Activated CD4-positive, alpha-beta T cell treated with anti-CD3 and anti-CD28 coated beads, Interleukin-2, Interleukin-6, amounts not matched to agents 100 ng/mL and 50 ng/mL, durations not matched to agents 16 hours and 8 hours (primary cell): ENCODE results near the gene TDRD7.
A peak's percentile ranks its signal among the peaks of the same experiment; 100 is the strongest.

ENCODE experiments used
- DNase-seq: peaks from one replicate; pipeline ENCODE4 v3.0.0-alpha.2; 2020

TDRD7 gene

GRCh38 chr9:97529363-97530076, 117.6 kb downstream of the TDRD7 start:
- peak; percentile 88 for DNase-seq

- no peak for DNase-seq
These were observed 120.0 kb downstream of the TDRD7 start for GRCh38 chr9:97531888-97532376.

GRCh38 chr9:97534185-97534584, 122.3 kb downstream of the TDRD7 start:
- DNase-seq: no peak

- DNase-seq: no peak
These were observed 123.2 kb downstream of the TDRD7 start for GRCh38 chr9:97534961-97535594.

DNA sequence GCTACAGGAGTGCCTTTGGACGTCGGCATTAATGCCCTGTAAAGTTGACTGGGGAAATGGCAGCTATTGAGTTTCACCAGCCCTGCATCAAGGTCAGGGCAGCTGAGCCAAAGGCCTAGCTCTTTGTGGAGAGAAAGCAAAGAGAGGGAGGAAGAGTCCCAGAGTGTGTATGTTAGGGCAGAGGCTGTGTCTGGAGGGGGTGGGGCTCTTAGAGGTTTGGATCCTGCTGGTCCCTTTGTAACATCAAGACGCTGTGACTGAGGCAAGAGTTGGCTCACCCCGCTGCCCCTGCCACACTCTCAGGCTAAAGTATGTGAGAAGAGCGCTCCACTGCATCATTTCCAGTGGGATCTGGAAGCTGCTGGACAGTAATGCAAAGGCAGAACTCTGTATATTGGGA, 123.9 kb downstream of the TDRD7 start:
- no peak for DNase-seq

DNA sequence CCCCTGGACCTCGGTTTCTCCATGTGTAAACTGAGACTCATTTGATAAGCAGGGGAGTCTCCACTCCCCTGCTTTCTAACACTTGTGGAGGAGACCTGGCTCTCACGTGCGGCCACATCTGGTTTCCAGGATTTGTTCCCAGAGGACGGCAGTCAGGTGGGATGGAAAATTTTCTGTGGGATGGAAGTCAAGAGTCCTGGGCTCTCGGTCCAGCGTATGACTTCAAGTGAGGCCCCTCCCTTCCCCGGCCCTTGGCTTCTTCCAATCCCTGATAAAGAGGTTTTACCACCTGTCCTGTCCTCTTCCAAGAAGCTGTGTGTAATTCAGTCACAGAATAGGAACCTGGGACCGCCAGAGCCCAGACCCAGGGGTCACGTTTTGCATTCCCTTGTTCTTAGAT, 124.6 kb downstream of the TDRD7 start:
- DNase-seq: no peak

DNA sequence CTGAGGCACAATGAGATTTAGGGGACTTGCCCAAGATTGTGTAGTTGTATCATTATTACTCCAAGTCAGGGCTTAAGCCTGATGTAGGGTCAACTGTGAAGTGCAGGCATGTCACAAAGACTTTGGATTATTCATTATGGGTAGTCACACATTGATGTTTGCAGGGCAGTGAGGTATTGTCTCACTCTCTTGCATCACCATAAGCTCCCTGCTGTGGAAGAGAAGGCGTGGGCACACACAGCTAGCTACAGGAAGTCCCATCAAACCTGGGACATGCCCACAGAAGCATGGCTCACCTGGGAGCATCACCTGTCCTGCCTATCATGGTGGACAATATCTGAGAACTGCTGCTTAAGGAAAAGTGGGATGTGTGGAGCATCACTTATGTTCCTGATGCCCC, 131.7 kb downstream of the TDRD7 start:
- DNase-seq: no peak

DNA sequence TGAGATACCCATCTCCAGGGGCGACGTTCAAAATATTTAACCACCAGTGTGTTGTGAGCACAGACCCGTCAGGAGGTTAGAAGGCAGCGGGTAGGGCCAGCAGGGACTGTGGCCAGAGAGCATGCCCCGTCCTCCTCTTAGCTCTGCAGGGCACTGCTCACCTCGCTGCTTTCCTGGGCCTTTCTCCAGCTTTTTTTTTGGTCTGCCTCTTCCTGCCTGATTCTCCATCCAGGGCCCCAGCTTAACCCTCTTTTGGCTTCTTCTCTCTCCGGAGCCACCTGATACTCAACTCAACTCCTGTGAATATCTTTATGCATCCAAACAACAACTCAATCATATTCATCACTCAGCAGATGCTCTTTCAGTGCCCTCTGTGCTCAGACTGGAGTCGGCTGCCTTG, 133.6 kb downstream of the TDRD7 start:
- no peak for DNase-seq
